GM21619 (cell line): ENCODE measurements around the gene NDRG4.

Source experiments
- ATAC-seq: cut with Tn5 transposase; IDR thresholded peaks from one replicate; pipeline ENCODE4 v1.9.1; 2021; ENCODE audit not compliant: unreplicated experiment

Gene NDRG4

GRCh38 chr16:58508671-58509251 is 8.8 kb downstream of the NDRG4 start:
- ATAC-seq, result no peak

GRCh38 chr16:58509256-58510096 is 9.5 kb downstream of the NDRG4 start:
- ATAC-seq, result no peak

- no peak for ATAC-seq
Measured at GRCh38 chr16:58510097-58510775, 10.3 kb downstream of the NDRG4 start.

- ATAC-seq, result no peak
Measured at GRCh38 chr16:58510776-58511628, 11.1 kb downstream of the NDRG4 start.

- ATAC-seq, result peak; percentile 35
Measured at GRCh38 chr16:58511933-58512815, 12.2 kb downstream of the NDRG4 start.

- no peak for ATAC-seq
Measured at GRCh38 chr16:58513874-58514273, 13.9 kb downstream of the NDRG4 start.

GRCh38 chr16:58515125-58515870 is 15.4 kb downstream of the NDRG4 start, which contains the start of gene SETD6:
SETD6 (plus strand) TSS chr16:58515517; CDS start chr16:58515538, 21 bp downstream.
- ATAC-seq, result peak; percentile 69

GRCh38 chr16:58515871-58516767 is 16.2 kb downstream of the NDRG4 start:
- peak; percentile 36 for ATAC-seq

GRCh38 chr16:58516768-58517107 is 16.8 kb downstream of the NDRG4 start:
- no peak for ATAC-seq

- ATAC-seq, result peak; percentile 36
Measured at GRCh38 chr16:58518083-58518979, 18.4 kb downstream of the NDRG4 start.

- no peak for ATAC-seq
Measured at GRCh38 chr16:58518980-58519368, 19.0 kb downstream of the NDRG4 start.

GRCh38 chr16:58519707-58520106 is 19.8 kb downstream of the NDRG4 start:
- no peak for ATAC-seq

- ATAC-seq, result no peak
Measured at GRCh38 chr16:58530179-58530578, 30.2 kb downstream of the NDRG4 start.

GRCh38 chr16:58532414-58532813 is 32.5 kb downstream of the NDRG4 start:
- ATAC-seq, result no peak

GRCh38 chr16:58533751-58534470 is 34.0 kb downstream of the NDRG4 start:
- no peak for ATAC-seq

GRCh38 chr16:58535100-58535499 is 35.2 kb downstream of the NDRG4 start:
- no peak for ATAC-seq

- ATAC-seq, result no peak
Measured at GRCh38 chr16:58536278-58536677, 36.3 kb downstream of the NDRG4 start.
